ENCODE data around the gene RNF123. TPM values are rescaled to one million over a fixed set of nuclear protein-coding genes. Genes with fewer than 3 reads are reported as not detected.

RNF123 gene
- total RNA-seq, 1 experiment from 2014 or later: 40.6 TPM

GRCh38 chr3:49665822-49666519 is 23.4 kb upstream of the RNF123 start:
- H3K4ac ChIP-seq (ENCODE audit: low read depth, low read length): no peak overlapping the region
- no peak overlapping the region for H2BK5ac ChIP-seq (ENCODE audit: insufficient read length, low read length)
- H2BK20ac ChIP-seq (ENCODE audit: low read depth, low read length, poor library complexity, severe bottlenecking): no peak overlapping the region
- no peak overlapping the region for H3T11ph ChIP-seq (ENCODE audit: low read length)
- H3K56ac ChIP-seq (ENCODE audit: insufficient read length, low read depth, low read length): no peak overlapping the region
- H3K18ac ChIP-seq (ENCODE audit: insufficient read length, low read depth, low read length): no peak overlapping the region
- H2BK120ac ChIP-seq (ENCODE audit: low read depth, low read length, poor library complexity, severe bottlenecking): no peak overlapping the region
- H3K9me3 Mint-ChIP-seq: no peaks in the 10 kb centered on the region
- no peak for DNase-seq
- H3K9me3 ChIP-seq (ENCODE audit: control insufficient read depth, low read depth, low read length): no peaks in the 10 kb centered on the region
- no peak overlapping the region for H2AK5ac ChIP-seq (ENCODE audit: insufficient read length, low read length)
- H3K27me3 ChIP-seq (ENCODE audit: insufficient read depth, low read length): no peaks in the 10 kb centered on the region
- H3K4me3 Mint-ChIP-seq: no peak overlapping the region
- H4K91ac ChIP-seq (ENCODE audit: insufficient read length, low read depth, low read length): no peak overlapping the region
- TF ChIP-seq CTCF (conservative IDR thresholded peaks at IDR 0.05): no peak
- no peak overlapping the region for H2BK15ac ChIP-seq (ENCODE audit: low read depth, low read length)
- no peaks in the 10 kb centered on the region for H3K79me1 ChIP-seq (ENCODE audit: insufficient read depth, low read depth, low read length, poor library complexity, severe bottlenecking)
- H3K36me3 Mint-ChIP-seq (ENCODE audit: insufficient read depth in 1 of 3, low read depth in 3 of 3): no peaks in the 10 kb centered on the region
- H4K5ac ChIP-seq (ENCODE audit: insufficient read length, low read depth, low read length): no peak overlapping the region
- H2AFZ ChIP-seq (ENCODE audit: low read length): no peak overlapping the region
- no peak overlapping the region for H3K27ac Mint-ChIP-seq
- H2BK12ac ChIP-seq (ENCODE audit: insufficient read length, low read depth, low read length): no peak overlapping the region
- H3K4me1 Mint-ChIP-seq: peaks cover 19 to 23% of the 10 kb centered on the region in 2 experiments
- no peaks in the 10 kb centered on the region; the same call in 1 of the 2 replicates for H3K27me3 Mint-ChIP-seq (ENCODE audit: low read depth)
- no peaks in the 10 kb centered on the region for H3K23me2 ChIP-seq (ENCODE audit: insufficient read length, low read depth, low read length, poor library complexity, severe bottlenecking)
- H3K4me2 ChIP-seq (ENCODE audit: insufficient read depth, insufficient read length, low read length): no peak overlapping the region
- no peak overlapping the region for H3K14ac ChIP-seq (ENCODE audit: insufficient read depth, low read length)
- H3K4me1 ChIP-seq (ENCODE audit: insufficient read depth, low read length): no peaks in the 10 kb centered on the region; the same call in 1 of the 2 replicates
- no peaks in the 10 kb centered on the region for H3K79me2 ChIP-seq (ENCODE audit: insufficient read depth, low read length)
- no peak overlapping the region for H3K23ac ChIP-seq (ENCODE audit: insufficient read length, low read depth, low read length)
- no peak overlapping the region for H4K8ac ChIP-seq (replicated peaks; ENCODE audit: insufficient read length, low read depth, low read length)
- no CpG with 5 or more reads among the region's 6 CpGs for WGBS (ENCODE audit: extremely low coverage, insufficient read length, low lambda C conversion rate)
- no peaks in the 10 kb centered on the region for H4K20me1 ChIP-seq (ENCODE audit: control insufficient read depth, insufficient read depth, insufficient read length)
- no peak overlapping the region for H3K27ac ChIP-seq (ENCODE audit: insufficient read length, low read depth, low read length)
- no peak overlapping the region for H3K9ac ChIP-seq (ENCODE audit: extremely low read depth, insufficient read length, low read length)

Measured in H9 (cell line).